DND-41 (cell line): ENCODE data around the gene MIA2.
A peak's percentile ranks its signal among the peaks of the same experiment; 100 is the strongest.

Source experiments
- ATAC-seq: fragments of 200-7000 bp; cut with Tn5 transposase; 3 replicates; pipeline ENCODE4 v1.9.1; 2021; ENCODE audit warnings: low read depth; ENCODE audit not compliant: insufficient read depth
- DNase-seq: peaks from one replicate; pipeline ENCODE4 v3.0.0-alpha.2; 2020
- H2AFZ ChIP-seq: 2 replicates; pipeline ENCODE4 v1.6.0; 2012; ENCODE audit warnings: low read depth, low read length
- H3K27ac ChIP-seq: 2 replicates; pipeline ENCODE4 v1.5.1; 2012; ENCODE audit warnings: low read length, inconsistent platforms
- H3K27me3 ChIP-seq: fragments of 200-600 bp; sonication (generic); 2 replicates; pipeline ENCODE4 v1.6.0; 2012; ENCODE audit warnings: low read length, mild to moderate bottlenecking, inconsistent platforms; ENCODE audit not compliant: insufficient read depth, poor library complexity
- H3K36me3 ChIP-seq: 2 replicates; pipeline ENCODE4 v1.5.1; 2012; ENCODE audit warnings: low read length, inconsistent platforms; ENCODE audit not compliant: insufficient read depth
- H3K4me1 ChIP-seq: 2 replicates; pipeline ENCODE4 v1.5.1; 2012; ENCODE audit warnings: mild to moderate bottlenecking, low read length; ENCODE audit not compliant: insufficient read depth
- H3K4me2 ChIP-seq: 2 replicates; pipeline ENCODE4 v1.6.0; 2012; ENCODE audit warnings: mild to moderate bottlenecking, moderate library complexity, low read length, inconsistent platforms; ENCODE audit not compliant: insufficient read depth
- H3K4me3 ChIP-seq, 2 experiments: fragments of 200-600 bp in 1 of 2; shearing (Covaris generic) in 1 of 2; 2 replicates each; pipeline ENCODE4 v1.5.1; 2012 to 2016; ENCODE audit warnings: inconsistent platforms in 2 of 2, low read length in 2 of 2, mild to moderate bottlenecking in 2 of 2, low read depth in 1 of 2, moderate library complexity in 1 of 2
- H3K79me2 ChIP-seq: 2 replicates; pipeline ENCODE4 v1.6.0; 2012; ENCODE audit warnings: low read length, inconsistent platforms; ENCODE audit not compliant: insufficient read depth
- H3K9ac ChIP-seq: 2 replicates; pipeline ENCODE4 v1.6.0; 2012; ENCODE audit warnings: low read depth, mild to moderate bottlenecking, inconsistent platforms, low read length, moderate library complexity
- H3K9me3 ChIP-seq: 2 replicates; pipeline ENCODE4 v1.5.1; 2012; ENCODE audit warnings: low read length, moderate library complexity, mild to moderate bottlenecking, inconsistent platforms; ENCODE audit not compliant: insufficient read depth, severe bottlenecking
- H4K20me1 ChIP-seq: 2 replicates; pipeline ENCODE4 v1.6.0; 2012; ENCODE audit warnings: low read length; ENCODE audit not compliant: insufficient read depth
- CTCF ChIP-seq: IDR thresholded peaks from 2 replicates; pipeline ENCODE4 v1.5.1; 2012; ENCODE audit warnings: borderline replicate concordance, low read length, moderate library complexity, mild to moderate bottlenecking; ENCODE audit not compliant: poor library complexity, severe bottlenecking; ENCODE audit errors: extremely low read depth
- EZH2 ChIP-seq: IDR thresholded peaks from 3 replicates; pipeline ENCODE4 v1.6.1; 2012; ENCODE audit warnings: borderline replicate concordance, low read depth, mild to moderate bottlenecking, moderate library complexity, low read length, inconsistent platforms; ENCODE audit not compliant: severe bottlenecking

The MIA2 gene

GRCh38 chr14:39430762-39431415 is 197.2 kb downstream of the MIA2 start:
- Histone ChIP-seq H3K4me1 (peaks cover 45% of the 10 kb centered on the region), H3K9me3 (no peaks in the 10 kb centered on the region), H3K36me3 (peaks cover 3% of the 10 kb centered on the region), H3K79me2 (peaks cover 58% of the 10 kb centered on the region), H3K27ac (peak overlapping the region; percentile 98), H3K27me3 (no peaks in the 10 kb centered on the region), H3K4me3 (peak overlapping the region; percentile 78 to 80), H4K20me1 (peaks cover 29% of the 10 kb centered on the region), H3K4me2 (peak overlapping the region; percentile 73), H2AFZ (peak overlapping the region; percentile 92), H3K9ac (peak overlapping the region; percentile 78)
- TF ChIP-seq CTCF (no peak), EZH2 (no peak)
- DNase-seq (no peak), ATAC-seq (no peak)

GRCh38 chr14:39431416-39432178 is 197.9 kb downstream of the MIA2 start:
- Histone ChIP-seq H3K27me3 (no peaks in the 10 kb centered on the region), H3K79me2 (peaks cover 52% of the 10 kb centered on the region), H3K4me2 (peak overlapping the region; percentile 73), H3K4me3 (peak overlapping the region; percentile 78 to 80), H3K36me3 (peaks cover 3% of the 10 kb centered on the region), H2AFZ (peak overlapping the region; percentile 92), H4K20me1 (peaks cover 29% of the 10 kb centered on the region), H3K9me3 (no peaks in the 10 kb centered on the region), H3K27ac (peak overlapping the region; percentile 98), H3K9ac (peak overlapping the region; percentile 78), H3K4me1 (peaks cover 43% of the 10 kb centered on the region)
- DNase-seq (peak; percentile 36), ATAC-seq (peak; percentile 7; the same call in 1 of the 3 replicates)
- TF ChIP-seq CTCF (no peak), EZH2 (no peak)

DNA sequence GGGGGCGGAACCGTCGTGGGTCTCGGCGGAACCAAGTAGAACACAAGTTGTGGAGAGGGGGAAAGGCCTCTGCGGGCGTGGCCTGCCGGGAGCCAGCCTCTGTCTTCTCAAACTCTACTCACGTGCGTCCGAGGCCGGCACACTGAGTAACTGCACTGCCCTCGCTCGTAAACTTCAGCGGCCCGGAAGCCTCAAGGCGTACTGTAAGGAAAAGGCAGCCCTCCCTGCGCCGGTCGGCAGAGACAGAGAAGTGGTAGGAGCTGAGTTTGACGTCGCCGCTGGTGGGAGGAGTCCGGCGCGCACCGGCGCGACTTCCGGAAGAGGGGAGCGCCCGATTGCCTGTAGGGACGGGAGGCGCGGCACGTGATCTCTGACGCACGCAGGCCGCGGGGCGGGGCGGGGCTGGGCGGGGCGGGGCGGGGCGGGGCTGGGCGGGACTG is 198.5 kb downstream of the MIA2 start, which contains the start of gene FBXO33:
Gene FBXO33, minus strand, starts transcription at position 255 of the 440 bp plus-strand sequence. CDS start 271 bp downstream, outside the sequence.
- H3K9ac ChIP-seq = peak within 1 kb of the TSS; percentile 78
- H2AFZ ChIP-seq = peak within 1 kb of the TSS; percentile 92
- peaks cover 3% of the 10 kb centered on the region for H3K36me3 ChIP-seq
- no peaks in the 10 kb centered on the region for H3K9me3 ChIP-seq
- H3K4me3 ChIP-seq = peak within 1 kb of the TSS; percentile 78 to 82
- ATAC-seq = peak; percentile 87
- peak; percentile 97 for DNase-seq
- peaks cover 24% of the 10 kb centered on the region for H4K20me1 ChIP-seq
- peaks cover 46% of the 10 kb centered on the region for H3K79me2 ChIP-seq
- H3K27ac ChIP-seq = peak within 1 kb of the TSS; percentile 98
- peaks cover 38% of the 10 kb centered on the region for H3K4me1 ChIP-seq
- no peak for TF ChIP-seq CTCF
- TF ChIP-seq EZH2 = no peak
- H3K4me2 ChIP-seq = peak within 1 kb of the TSS; percentile 79
- no peaks in the 10 kb centered on the region for H3K27me3 ChIP-seq
